A375 (cell line): Measurements from ENCODE around the gene MYH3. TPM values are rescaled to one million over a fixed set of nuclear protein-coding genes. Genes with fewer than 3 reads are reported as not detected.

Experiments
- total RNA-seq: library from RNA; depleted of rRNA; stranded (reverse); fragments of >200 nt; shearing (Covaris generic); gene quantifications from 2 replicates; pipeline ENCODE4 v1.2.3, GENCODE V29; 2014; rRNA removed

The MYH3 gene
- total RNA-seq = 0.98 and 1.4 TPM in 2 replicates

GRCh38 chr17:10657148-10657547 is at the start of gene MYH3:
Gene MYH3, minus strand, starts transcription at chr17:10657309. Its CDS starts 2,245 bp downstream, at chr17:10655064.

GRCh38 chr17:10697092-10698081 is 40.3 kb upstream of the MYH3 start, which contains the start of the genes ADPRM and SCO1:
Gene ADPRM, plus strand, starts transcription at chr17:10697594. Its CDS starts 7,333 bp downstream, at chr17:10704927.
Gene SCO1, minus strand, starts transcription at chr17:10697533. Its CDS starts 26 bp downstream, at chr17:10697507.

Other genes with a start within 250 kb of the MYH3 start
- gene MYH8, start 235.4 kb downstream of the MYH3 start, total RNA-seq = not detected in 2 replicates
- under 0.01 TPM in 1 of 2 replicates, not detected in the other for gene MYH4, start 187.8 kb downstream of the MYH3 start, total RNA-seq
- gene MYH1, start 138.8 kb downstream of the MYH3 start, total RNA-seq = not detected in 2 replicates
- not detected in 2 replicates for gene MYH2, start 107.7 kb downstream of the MYH3 start, total RNA-seq
- 74.7 and 77.3 TPM in 2 replicates for gene SCO1, start 40.2 kb upstream of the MYH3 start, total RNA-seq
- gene ADPRM, start 40.3 kb upstream of the MYH3 start, total RNA-seq = 9.8 and 13.8 TPM in 2 replicates
- not detected in 2 replicates for gene TMEM220, start 72.7 kb upstream of the MYH3 start, total RNA-seq
- gene TMEM238L, start 146.8 kb upstream of the MYH3 start, total RNA-seq = not detected in 2 replicates
- not detected in 2 replicates for gene PIRT, start 180.8 kb upstream of the MYH3 start, total RNA-seq